Measurements from ENCODE around the gene MAN2B2.

The MAN2B2 gene

GRCh38 chr4:6549890-6550620, 24.9 kb upstream of the MAN2B2 start:
- DNase-seq (ENCODE audit: low read depth) = no peak
- no peak overlapping the region for H3K4me3 ChIP-seq (ENCODE audit: low read length)
- no peak for TF ChIP-seq CTCF (conservative IDR thresholded peaks at IDR 0.05; ENCODE audit: low read length)

GRCh38 chr4:6550821-6551220, 24.2 kb upstream of the MAN2B2 start:
- no peak for TF ChIP-seq CTCF (conservative IDR thresholded peaks at IDR 0.05; ENCODE audit: low read length)
- H3K4me3 ChIP-seq (ENCODE audit: low read length) = no peak overlapping the region
- DNase-seq (ENCODE audit: low read depth) = no peak

GRCh38 chr4:6551660-6552059, 23.3 kb upstream of the MAN2B2 start:
- DNase-seq (ENCODE audit: low read depth) = no peak
- no peak for TF ChIP-seq CTCF (conservative IDR thresholded peaks at IDR 0.05; ENCODE audit: low read length)
- no peak overlapping the region for H3K4me3 ChIP-seq (ENCODE audit: low read length)

- DNase-seq (ENCODE audit: low read depth) = no peak
- TF ChIP-seq CTCF (conservative IDR thresholded peaks at IDR 0.05; ENCODE audit: low read length) = no peak
- no peak overlapping the region for H3K4me3 ChIP-seq (ENCODE audit: low read length)
These were observed 19.5 kb upstream of the MAN2B2 start for GRCh38 chr4:6555519-6555918.

DNA sequence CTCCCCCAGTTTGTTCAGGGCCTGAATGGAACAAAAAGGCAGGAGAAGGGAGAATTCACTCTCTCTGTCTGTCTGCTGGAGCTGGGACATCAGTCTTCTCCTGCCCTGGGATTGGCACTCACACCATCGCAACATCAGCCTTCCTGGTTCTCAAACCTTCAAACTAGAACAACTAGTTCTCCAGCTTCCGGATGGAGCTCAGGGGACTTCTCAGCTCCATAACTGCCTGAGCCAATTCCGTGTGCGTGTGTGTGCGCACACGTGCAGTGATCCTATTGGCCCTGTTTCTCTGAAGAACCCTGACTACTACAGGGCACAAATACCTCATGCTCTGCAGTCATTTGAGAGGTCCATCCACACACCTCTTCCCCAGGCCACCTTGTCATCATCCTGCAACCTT, 18.7 kb upstream of the MAN2B2 start:
- no peak for DNase-seq (ENCODE audit: low read depth)
- H3K4me3 ChIP-seq (ENCODE audit: low read length) = no peak overlapping the region
- TF ChIP-seq CTCF (conservative IDR thresholded peaks at IDR 0.05; ENCODE audit: low read length) = no peak

GRCh38 chr4:6557185-6557584, 17.8 kb upstream of the MAN2B2 start:
- TF ChIP-seq CTCF (conservative IDR thresholded peaks at IDR 0.05; ENCODE audit: low read length) = no peak
- no peak for DNase-seq (ENCODE audit: low read depth)

GRCh38 chr4:6557856-6558255, 17.1 kb upstream of the MAN2B2 start:
- TF ChIP-seq CTCF (conservative IDR thresholded peaks at IDR 0.05; ENCODE audit: low read length) = no peak
- no peak for DNase-seq (ENCODE audit: low read depth)
- no peak overlapping the region for H3K4me3 ChIP-seq (ENCODE audit: low read length)

More at GRCh38 chr4:6557185-6557584, 17.8 kb upstream of the MAN2B2 start:
- no peak overlapping the region for H3K4me3 ChIP-seq (ENCODE audit: low read length)
